ENCODE data around the gene VPS54.

VPS54 gene

GRCh38 chr2:63875559-63876245 lies 143.5 kb downstream of the VPS54 start:
- no peak for TF ChIP-seq CTCF (IDR thresholded peaks at IDR 0.05)
- no peak for DNase-seq (ENCODE audit: low spot score)
- H3K4me3 ChIP-seq = peak overlapping the region; percentile 16
- peak overlapping the region; percentile 27 to 77 for H3K27ac ChIP-seq

GRCh38 chr2:63875131-63875527 lies 144.1 kb downstream of the VPS54 start:
- Histone ChIP-seq H3K4me3 (peak overlapping the region; percentile 16), H3K27ac (peak overlapping the region in 1 of 2 donors; percentile 77)
- DNase-seq (ENCODE audit: low spot score) = no peak
- no peak for TF ChIP-seq CTCF (IDR thresholded peaks at IDR 0.05)

- no peak for DNase-seq (ENCODE audit: low spot score)
- TF ChIP-seq CTCF (IDR thresholded peaks at IDR 0.05) = no peak
- peak overlapping the region in 1 of 2 donors; percentile 77 for H3K27ac ChIP-seq
- H3K4me3 ChIP-seq = no peak overlapping the region
Measured at GRCh38 chr2:63874204-63875130, 144.8 kb downstream of the VPS54 start.

GRCh38 chr2:63872571-63873328 lies 146.5 kb downstream of the VPS54 start:
- TF ChIP-seq CTCF (IDR thresholded peaks at IDR 0.05) = no peak
- Histone ChIP-seq H3K27ac (peak overlapping the region in 1 of 2 donors; percentile 30), H3K4me3 (no peak overlapping the region)
- DNase-seq (ENCODE audit: low spot score) = no peak

GRCh38 chr2:63871864-63872263 lies 147.4 kb downstream of the VPS54 start:
- no peak overlapping the region for H3K4me3 ChIP-seq
- peak overlapping the region in 1 of 2 donors; percentile 30 for H3K27ac ChIP-seq
- TF ChIP-seq CTCF (IDR thresholded peaks at IDR 0.05) = no peak
- no peak for DNase-seq (ENCODE audit: low spot score)

- no peak for TF ChIP-seq CTCF (IDR thresholded peaks at IDR 0.05)
- H3K27ac ChIP-seq = no peak overlapping the region
- no peak overlapping the region for H3K4me3 ChIP-seq
- DNase-seq (ENCODE audit: low spot score) = no peak
Measured at GRCh38 chr2:63870679-63871078, 148.5 kb downstream of the VPS54 start.

Measured in coronary artery (tissue), 2 donors.